Endothelial cell of umbilical vein (primary cell): ENCODE results near the gene TUT7.

ENCODE experiments used
- CTCF ChIP-seq, 2 donors: IDR thresholded peaks; 1 replicate in 1 of 2; 2 replicates in 1 of 2; pipeline ENCODE4 v1.5.1; 2011; ENCODE audit warnings: low read length in 2 of 2, mild to moderate bottlenecking in 2 of 2, moderate library complexity in 2 of 2, control low read depth in 1 of 2, inconsistent platforms in 1 of 2, low read depth in 1 of 2; ENCODE audit not compliant: insufficient read depth in 1 of 2; ENCODE audit errors: extremely low read depth in 1 of 2
- EZH2 ChIP-seq: IDR thresholded peaks from 2 replicates; pipeline ENCODE4 v1.6.1; 2012; ENCODE audit warnings: borderline replicate concordance, low read depth, mild to moderate bottlenecking, moderate library complexity, low read length, inconsistent platforms; ENCODE audit not compliant: severe bottlenecking
- JUN ChIP-seq: IDR thresholded peaks from 2 replicates; pipeline ENCODE4 v1.6.1; 2011; ENCODE audit warnings: borderline replicate concordance, low read depth; ENCODE audit not compliant: insufficient read length, insufficient read depth
- POLR2AphosphoS5 ChIP-seq: IDR thresholded peaks from 2 replicates; pipeline ENCODE4 v1.6.1; 2012; ENCODE audit warnings: low read depth, mild to moderate bottlenecking, control low read depth, low read length, moderate library complexity; ENCODE audit not compliant: insufficient read depth

GRCh38 chr9:86259557-86259956 lies 94.7 kb downstream of the TUT7 start, which contains the start of gene C9orf153:
- no peak for TF ChIP-seq CTCF (IDR thresholded peaks at IDR 0.05; ENCODE audit: extremely low read depth in 1 of 2, insufficient read depth in 1 of 2, low read depth in 1 of 2, low read length in 2 of 2)
- TF ChIP-seq POLR2AphosphoS5 = no peak
- TF ChIP-seq EZH2 = no peak
- TF ChIP-seq JUN = no peak
